Fibroblast of the aortic adventitia (primary cell): ENCODE results near the gene GRIK1. TPM values are rescaled to one million over a fixed set of nuclear protein-coding genes. Genes with fewer than 3 reads are reported as not detected.

Experiments used
- DNase-seq: peaks from one replicate; pipeline ENCODE4 v3.0.0-alpha.2; 2010; ENCODE audit warnings: low read depth
- H3K4me3 ChIP-seq: 2 replicates; pipeline ENCODE4 v1.5.1; 2011; ENCODE audit warnings: low read depth, mild to moderate bottlenecking, control low read depth, low read length, moderate library complexity
- CTCF ChIP-seq: IDR thresholded peaks from 2 replicates; pipeline ENCODE4 v1.5.1; 2011; ENCODE audit warnings: mild to moderate bottlenecking, low read length, control low read depth, inconsistent platforms; ENCODE audit not compliant: insufficient read depth
- total RNA-seq: library from RNA; depleted of rRNA; stranded (reverse); fragments of >200 nt; gene quantifications from 2 replicates; pipeline ENCODE4 v1.2.3, GENCODE V29; 2012; ENCODE audit warnings: low replicate concordance

Gene GRIK1
- total RNA-seq, 1 donor: 0.81 TPM

- no peak overlapping the region for H3K4me3 ChIP-seq
- no peak for DNase-seq
- TF ChIP-seq CTCF: no peak
Observed at GRCh38 chr21:29843804-29844203, 96.0 kb downstream of the GRIK1 start.

DNA sequence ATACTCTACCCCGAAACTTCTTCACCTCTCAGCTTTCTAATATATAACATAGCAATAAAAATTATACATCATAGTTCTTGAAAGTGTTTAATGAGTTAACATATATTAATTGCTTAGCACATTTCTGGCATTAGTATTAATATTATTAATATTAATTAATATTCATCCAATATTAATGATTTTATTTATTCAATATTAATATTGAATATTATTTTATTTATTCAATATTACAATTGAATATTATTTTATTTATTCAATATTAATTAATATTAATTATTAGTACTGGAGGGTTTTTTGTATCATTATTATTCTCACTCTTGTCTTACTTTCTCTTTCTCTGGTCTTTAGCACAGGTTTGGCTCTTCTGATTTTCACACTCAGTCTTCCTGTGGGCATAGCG, 105.2 kb downstream of the GRIK1 start:
- H3K4me3 ChIP-seq: no peak overlapping the region
- TF ChIP-seq CTCF: no peak
- DNase-seq: no peak

- no peak for TF ChIP-seq CTCF
- DNase-seq: no peak
- no peak overlapping the region for H3K4me3 ChIP-seq
Observed at GRCh38 chr21:29832217-29832616, 107.6 kb downstream of the GRIK1 start.

DNA sequence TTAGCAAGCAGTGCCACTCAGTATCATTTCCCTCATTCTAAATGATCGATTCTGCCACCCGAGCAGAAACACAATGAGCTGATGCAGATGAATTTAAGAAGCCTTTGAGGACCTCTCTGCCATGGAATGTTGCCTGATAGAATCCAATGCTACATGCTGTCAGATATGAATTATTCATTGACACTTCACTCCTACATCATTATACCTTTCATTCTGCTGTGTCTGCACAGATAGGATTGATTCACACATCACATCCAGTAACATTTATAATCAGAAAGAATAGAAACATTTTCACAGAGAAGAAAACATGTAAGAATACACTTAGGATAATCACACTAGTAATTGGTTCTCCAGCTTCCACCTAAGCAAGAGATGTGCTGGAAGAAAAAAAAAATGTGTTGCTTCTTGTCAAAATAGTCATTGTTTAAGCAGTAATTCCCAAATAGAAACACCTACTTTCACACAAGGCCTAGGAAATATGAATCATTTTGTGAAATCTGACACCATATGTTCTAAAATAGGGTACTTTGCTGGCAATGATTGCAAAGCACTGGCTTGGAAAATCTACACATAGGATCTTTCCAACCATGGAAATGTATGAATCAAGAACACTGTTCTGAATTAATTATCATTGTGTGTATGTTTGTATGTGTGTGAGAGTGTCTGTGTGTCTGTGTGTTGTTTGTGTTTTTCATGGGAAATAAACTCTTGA, 110.1 kb downstream of the GRIK1 start:
- peak; percentile 25 for DNase-seq
- no peak for TF ChIP-seq CTCF
- no peak overlapping the region for H3K4me3 ChIP-seq

DNA sequence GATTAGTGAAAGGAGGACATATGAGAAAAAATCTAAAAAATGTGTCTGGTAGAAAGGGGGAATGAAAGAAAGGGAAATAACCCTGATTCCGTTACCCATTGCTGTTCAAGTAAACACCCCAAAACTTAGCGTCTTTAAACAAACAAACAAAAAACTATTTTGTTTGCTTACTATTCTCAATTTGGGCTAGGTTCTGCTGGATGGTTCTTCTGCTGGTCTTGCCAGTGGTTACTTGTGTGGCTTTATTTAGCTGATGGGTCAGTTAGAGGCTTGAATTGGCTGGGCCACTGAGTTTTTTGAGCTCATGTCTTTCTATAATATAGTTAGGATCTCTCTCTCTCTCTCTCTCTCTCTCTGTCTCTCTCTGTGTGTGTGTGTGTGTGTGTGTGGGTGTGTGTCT, 112.1 kb downstream of the GRIK1 start:
- no peak for DNase-seq

GRCh38 chr21:29827236-29827635, 112.6 kb downstream of the GRIK1 start:
- DNase-seq: no peak
- no peak overlapping the region for H3K4me3 ChIP-seq
- no peak for TF ChIP-seq CTCF

More for the DNA sequence above, 112.1 kb downstream of the GRIK1 start:
- H3K4me3 ChIP-seq: no peak overlapping the region
- TF ChIP-seq CTCF: no peak

DNA sequence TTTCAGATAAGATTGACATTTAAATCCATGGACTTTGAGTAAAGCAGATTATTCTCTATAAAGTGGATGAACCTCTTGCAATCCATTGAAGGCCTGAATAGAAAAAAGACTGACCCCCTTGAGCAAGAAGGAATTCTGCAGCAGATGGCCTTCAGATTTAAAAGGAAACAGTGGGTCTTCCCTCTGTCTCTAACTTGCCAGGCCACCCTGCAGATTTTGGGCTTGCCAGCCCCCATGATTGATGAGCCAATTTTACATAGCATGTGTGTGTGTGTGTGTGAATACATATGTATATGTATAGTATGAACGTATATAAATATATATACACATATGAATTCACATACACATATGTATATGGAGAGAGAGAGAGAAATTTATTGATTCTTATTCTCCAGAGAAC, 113.4 kb downstream of the GRIK1 start:
- no peak for DNase-seq
- TF ChIP-seq CTCF: no peak
- H3K4me3 ChIP-seq: no peak overlapping the region
